Measurements from ENCODE around the gene USP48.
A peak's percentile ranks its signal among the peaks of the same experiment; 100 is the strongest.

The USP48 gene

GRCh38 chr1:21741206-21741605 is 41.7 kb downstream of the USP48 start:
- Histone ChIP-seq H3K9me3 (ENCODE audit: insufficient read depth, low read length) (no peaks in the 10 kb centered on the region), H3K27me3 (ENCODE audit: insufficient read depth, insufficient read length) (no peaks in the 10 kb centered on the region), H3K36me3 (ENCODE audit: insufficient read depth, insufficient read length, low read length) (peaks cover 40% of the 10 kb centered on the region), H3K4me1 (ENCODE audit: insufficient read depth, insufficient read length) (no peaks in the 10 kb centered on the region), H3K9ac (ENCODE audit: insufficient read length, low read depth) (no peak overlapping the region), H3K4me3 (ENCODE audit: insufficient read length, low read depth) (no peak overlapping the region)
- no peak for DNase-seq (ENCODE audit: low read depth, low spot score)
- TF ChIP-seq ZNF274 (IDR thresholded peaks at IDR 0.05; ENCODE audit: low read depth, low read length) = no peak
- no peak for TF ChIP-seq SUZ12 (IDR thresholded peaks at IDR 0.05; ENCODE audit: extremely low read depth, insufficient read depth, insufficient read length)
- no peak for TF ChIP-seq YY1 (IDR thresholded peaks at IDR 0.05; ENCODE audit: insufficient read depth, insufficient read length)

DNA sequence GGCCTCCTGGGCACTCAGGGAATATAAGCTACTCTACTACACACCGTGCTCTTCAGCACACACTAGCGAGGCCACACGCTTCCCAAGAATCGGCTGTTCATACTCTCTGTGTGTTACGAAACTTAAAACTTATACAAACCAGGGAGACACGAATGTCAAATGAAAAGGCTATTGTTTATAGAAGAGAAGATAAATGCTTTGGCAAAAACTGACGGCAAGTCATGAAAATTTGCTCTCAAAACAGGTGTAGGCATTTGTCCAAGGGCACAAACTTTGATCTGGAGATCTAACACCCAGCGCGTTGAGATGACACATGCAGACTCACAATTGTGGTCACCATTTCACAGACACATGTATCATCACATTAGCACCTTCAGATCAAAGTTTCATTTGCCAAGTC is 46.1 kb downstream of the USP48 start:
- Histone ChIP-seq H3K4me1 (ENCODE audit: insufficient read depth, insufficient read length) (no peaks in the 10 kb centered on the region), H3K9me3 (ENCODE audit: insufficient read depth, low read length) (no peaks in the 10 kb centered on the region), H3K9ac (ENCODE audit: insufficient read length, low read depth) (no peak overlapping the region), H3K27me3 (ENCODE audit: insufficient read depth, insufficient read length) (no peaks in the 10 kb centered on the region), H3K4me3 (ENCODE audit: insufficient read length, low read depth) (no peak overlapping the region), H3K36me3 (ENCODE audit: insufficient read depth, insufficient read length, low read length) (peaks cover 57% of the 10 kb centered on the region)
- DNase-seq (ENCODE audit: low read depth, low spot score) = no peak
- no peak for TF ChIP-seq ZNF274 (IDR thresholded peaks at IDR 0.05; ENCODE audit: low read depth, low read length)
- TF ChIP-seq YY1 (IDR thresholded peaks at IDR 0.05; ENCODE audit: insufficient read depth, insufficient read length) = no peak
- TF ChIP-seq SUZ12 (IDR thresholded peaks at IDR 0.05; ENCODE audit: extremely low read depth, insufficient read depth, insufficient read length) = no peak

GRCh38 chr1:21736011-21736410 is 46.9 kb downstream of the USP48 start:
- DNase-seq (ENCODE audit: low read depth, low spot score) = no peak
- H3K4me3 ChIP-seq (ENCODE audit: insufficient read length, low read depth) = no peak overlapping the region
- H3K4me1 ChIP-seq (ENCODE audit: insufficient read depth, insufficient read length) = no peaks in the 10 kb centered on the region
- no peak overlapping the region for H3K9ac ChIP-seq (ENCODE audit: insufficient read length, low read depth)
- no peaks in the 10 kb centered on the region for H3K9me3 ChIP-seq (ENCODE audit: insufficient read depth, low read length)
- H3K27me3 ChIP-seq (ENCODE audit: insufficient read depth, insufficient read length) = no peaks in the 10 kb centered on the region
- H3K36me3 ChIP-seq (ENCODE audit: insufficient read depth, insufficient read length, low read length) = peaks cover 56% of the 10 kb centered on the region
- TF ChIP-seq YY1 (IDR thresholded peaks at IDR 0.05; ENCODE audit: insufficient read depth, insufficient read length) (no peak), SUZ12 (IDR thresholded peaks at IDR 0.05; ENCODE audit: extremely low read depth, insufficient read depth, insufficient read length) (no peak), ZNF274 (IDR thresholded peaks at IDR 0.05; ENCODE audit: low read depth, low read length) (no peak)

GRCh38 chr1:21734526-21734925 is 48.4 kb downstream of the USP48 start:
- H3K27me3 ChIP-seq (ENCODE audit: insufficient read depth, insufficient read length) = no peaks in the 10 kb centered on the region
- TF ChIP-seq ZNF274 (IDR thresholded peaks at IDR 0.05; ENCODE audit: low read depth, low read length) (no peak), SUZ12 (IDR thresholded peaks at IDR 0.05; ENCODE audit: extremely low read depth, insufficient read depth, insufficient read length) (no peak), YY1 (IDR thresholded peaks at IDR 0.05; ENCODE audit: insufficient read depth, insufficient read length) (no peak)
- H3K9me3 ChIP-seq (ENCODE audit: insufficient read depth, low read length) = no peaks in the 10 kb centered on the region
- DNase-seq (ENCODE audit: low read depth, low spot score) = no peak
- peaks cover 58% of the 10 kb centered on the region for H3K36me3 ChIP-seq (ENCODE audit: insufficient read depth, insufficient read length, low read length)
- H3K4me1 ChIP-seq (ENCODE audit: insufficient read depth, insufficient read length) = no peaks in the 10 kb centered on the region
- no peak overlapping the region for H3K4me3 ChIP-seq (ENCODE audit: insufficient read length, low read depth)
- no peak overlapping the region for H3K9ac ChIP-seq (ENCODE audit: insufficient read length, low read depth)

- TF ChIP-seq YY1 (IDR thresholded peaks at IDR 0.05; ENCODE audit: insufficient read depth, insufficient read length) (no peak), SUZ12 (IDR thresholded peaks at IDR 0.05; ENCODE audit: extremely low read depth, insufficient read depth, insufficient read length) (no peak), ZNF274 (IDR thresholded peaks at IDR 0.05; ENCODE audit: low read depth, low read length) (no peak)
- Histone ChIP-seq H3K9ac (ENCODE audit: insufficient read length, low read depth) (no peak overlapping the region), H3K36me3 (ENCODE audit: insufficient read depth, insufficient read length, low read length) (peaks cover 66% of the 10 kb centered on the region), H3K4me1 (ENCODE audit: insufficient read depth, insufficient read length) (no peaks in the 10 kb centered on the region), H3K4me3 (ENCODE audit: insufficient read length, low read depth) (no peak overlapping the region), H3K9me3 (ENCODE audit: insufficient read depth, low read length) (no peaks in the 10 kb centered on the region), H3K27me3 (ENCODE audit: insufficient read depth, insufficient read length) (no peaks in the 10 kb centered on the region)
- no peak for DNase-seq (ENCODE audit: low read depth, low spot score)
Measured at GRCh38 chr1:21732664-21733063, 50.3 kb downstream of the USP48 start.

GRCh38 chr1:21725748-21726392 is 57.1 kb downstream of the USP48 start:
- DNase-seq (ENCODE audit: low read depth, low spot score) = peak; percentile 39
- no peak overlapping the region for H3K9ac ChIP-seq (ENCODE audit: insufficient read length, low read depth)

GRCh38 chr1:21724570-21724969 is 58.4 kb downstream of the USP48 start:
- Histone ChIP-seq H3K4me3 (ENCODE audit: insufficient read length, low read depth) (no peak overlapping the region), H3K9ac (ENCODE audit: insufficient read length, low read depth) (no peak overlapping the region), H3K4me1 (ENCODE audit: insufficient read depth, insufficient read length) (no peaks in the 10 kb centered on the region), H3K27me3 (ENCODE audit: insufficient read depth, insufficient read length) (no peaks in the 10 kb centered on the region), H3K36me3 (ENCODE audit: insufficient read depth, insufficient read length, low read length) (peaks cover 61% of the 10 kb centered on the region), H3K9me3 (ENCODE audit: insufficient read depth, low read length) (no peaks in the 10 kb centered on the region)
- TF ChIP-seq SUZ12 (IDR thresholded peaks at IDR 0.05; ENCODE audit: extremely low read depth, insufficient read depth, insufficient read length) = no peak
- no peak for TF ChIP-seq ZNF274 (IDR thresholded peaks at IDR 0.05; ENCODE audit: low read depth, low read length)
- TF ChIP-seq YY1 (IDR thresholded peaks at IDR 0.05; ENCODE audit: insufficient read depth, insufficient read length) = no peak
- no peak for DNase-seq (ENCODE audit: low read depth, low spot score)

More at GRCh38 chr1:21725748-21726392, 57.1 kb downstream of the USP48 start:
- TF ChIP-seq YY1 (IDR thresholded peaks at IDR 0.05; ENCODE audit: insufficient read depth, insufficient read length) = no peak
- TF ChIP-seq ZNF274 (IDR thresholded peaks at IDR 0.05; ENCODE audit: low read depth, low read length) = no peak
- TF ChIP-seq SUZ12 (IDR thresholded peaks at IDR 0.05; ENCODE audit: extremely low read depth, insufficient read depth, insufficient read length) = no peak
- no peaks in the 10 kb centered on the region for H3K9me3 ChIP-seq (ENCODE audit: insufficient read depth, low read length)
- peaks cover 60% of the 10 kb centered on the region for H3K36me3 ChIP-seq (ENCODE audit: insufficient read depth, insufficient read length, low read length)
- no peaks in the 10 kb centered on the region for H3K27me3 ChIP-seq (ENCODE audit: insufficient read depth, insufficient read length)
- no peak overlapping the region for H3K4me3 ChIP-seq (ENCODE audit: insufficient read length, low read depth)
- H3K4me1 ChIP-seq (ENCODE audit: insufficient read depth, insufficient read length) = no peaks in the 10 kb centered on the region
